Right atrium auricular region (tissue), 2 donors: ENCODE results near the gene GIMD1. TPM values are rescaled to one million over a fixed set of nuclear protein-coding genes. Genes with fewer than 3 reads are reported as not detected.

Experiments used
- DNase-seq: peaks from one replicate; pipeline ENCODE4 v3.0.0-alpha.2; 2019; ENCODE audit warnings: low spot score
- H3K27ac ChIP-seq, 2 donors: fragments of 200-600 bp; sonication (generic); 1 replicate in 1 of 2; 2 replicates in 1 of 2; pipeline ENCODE4 v1.5.1; 2016 to 2019
- H3K27me3 ChIP-seq, 2 donors: fragments of 200-600 bp; sonication (generic); one replicate each; pipeline versions ENCODE4 v1.5.1 to v1.6.0; 2017 to 2019
- H3K36me3 ChIP-seq: fragments of 200-600 bp; sonication (generic); one replicate; pipeline ENCODE4 v1.5.1; 2016
- H3K4me1 ChIP-seq, 2 donors: fragments of 200-600 bp; sonication (generic); one replicate each; pipeline versions ENCODE4 v1.5.1 to v1.6.0; 2017 to 2019
- H3K4me3 ChIP-seq, 2 donors: fragments of 200-600 bp; sonication (generic); 1 replicate in 1 of 2; 2 replicates in 1 of 2; pipeline ENCODE4 v1.5.1; 2017 to 2019; ENCODE audit warnings: mild to moderate bottlenecking in 1 of 2, moderate library complexity in 1 of 2
- H3K9me3 ChIP-seq, 2 donors: fragments of 200-600 bp; sonication (generic); one replicate each; pipeline ENCODE4 v1.5.1; 2019
- total RNA-seq, 2 donors: library from RNA; depleted of rRNA; stranded (reverse); fragments of >200 nt; gene quantifications; one replicate each; pipeline ENCODE4 v1.1.0, GENCODE V29; 2016
- TF ChIP-seq, protein P1 (sequence below), 2 donors: fragments of 200-600 bp; sonication (generic); IDR thresholded peaks; one replicate each; pipeline ENCODE4 v1.5.1; 2019; ENCODE audit warnings: antibody characterized with exemption in 2 of 2

GIMD1 gene
- total RNA-seq, 2 donors from 2014 or later = not detected

DNA sequence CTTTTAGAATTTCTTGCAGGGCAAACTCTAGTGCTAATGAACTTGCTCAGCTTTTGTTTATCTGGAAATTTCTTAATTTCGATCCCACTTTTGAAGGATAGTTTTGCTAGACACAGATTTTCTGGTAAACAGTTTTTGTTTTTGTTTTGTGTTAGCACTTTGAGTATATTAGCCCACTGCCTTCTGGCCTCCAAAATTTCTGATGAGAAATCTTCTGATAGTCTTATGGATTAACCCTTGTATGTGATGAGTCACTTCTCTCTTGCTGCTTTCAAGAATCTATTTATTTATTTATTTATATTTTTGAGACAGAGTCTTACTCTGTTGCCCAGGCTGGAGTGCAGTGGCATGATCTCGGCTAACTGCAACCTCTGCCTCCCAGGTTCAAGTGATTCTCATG lies 27.0 kb upstream of the GIMD1 start:
- Histone ChIP-seq H3K4me3 (no peak overlapping the region), H3K9me3 (peaks cover 8 to 57% of the 10 kb centered on the region in 2 donors), H3K36me3 (no peaks in the 10 kb centered on the region), H3K27ac (no peak overlapping the region), H3K4me1 (no peaks in the 10 kb centered on the region), H3K27me3 (no peaks in the 10 kb centered on the region)
- TF ChIP-seq, protein P1, sequence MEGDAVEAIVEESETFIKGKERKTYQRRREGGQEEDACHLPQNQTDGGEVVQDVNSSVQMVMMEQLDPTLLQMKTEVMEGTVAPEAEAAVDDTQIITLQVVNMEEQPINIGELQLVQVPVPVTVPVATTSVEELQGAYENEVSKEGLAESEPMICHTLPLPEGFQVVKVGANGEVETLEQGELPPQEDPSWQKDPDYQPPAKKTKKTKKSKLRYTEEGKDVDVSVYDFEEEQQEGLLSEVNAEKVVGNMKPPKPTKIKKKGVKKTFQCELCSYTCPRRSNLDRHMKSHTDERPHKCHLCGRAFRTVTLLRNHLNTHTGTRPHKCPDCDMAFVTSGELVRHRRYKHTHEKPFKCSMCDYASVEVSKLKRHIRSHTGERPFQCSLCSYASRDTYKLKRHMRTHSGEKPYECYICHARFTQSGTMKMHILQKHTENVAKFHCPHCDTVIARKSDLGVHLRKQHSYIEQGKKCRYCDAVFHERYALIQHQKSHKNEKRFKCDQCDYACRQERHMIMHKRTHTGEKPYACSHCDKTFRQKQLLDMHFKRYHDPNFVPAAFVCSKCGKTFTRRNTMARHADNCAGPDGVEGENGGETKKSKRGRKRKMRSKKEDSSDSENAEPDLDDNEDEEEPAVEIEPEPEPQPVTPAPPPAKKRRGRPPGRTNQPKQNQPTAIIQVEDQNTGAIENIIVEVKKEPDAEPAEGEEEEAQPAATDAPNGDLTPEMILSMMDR (IDR thresholded peaks at IDR 0.05) = no peak
- no peak for DNase-seq

DNA sequence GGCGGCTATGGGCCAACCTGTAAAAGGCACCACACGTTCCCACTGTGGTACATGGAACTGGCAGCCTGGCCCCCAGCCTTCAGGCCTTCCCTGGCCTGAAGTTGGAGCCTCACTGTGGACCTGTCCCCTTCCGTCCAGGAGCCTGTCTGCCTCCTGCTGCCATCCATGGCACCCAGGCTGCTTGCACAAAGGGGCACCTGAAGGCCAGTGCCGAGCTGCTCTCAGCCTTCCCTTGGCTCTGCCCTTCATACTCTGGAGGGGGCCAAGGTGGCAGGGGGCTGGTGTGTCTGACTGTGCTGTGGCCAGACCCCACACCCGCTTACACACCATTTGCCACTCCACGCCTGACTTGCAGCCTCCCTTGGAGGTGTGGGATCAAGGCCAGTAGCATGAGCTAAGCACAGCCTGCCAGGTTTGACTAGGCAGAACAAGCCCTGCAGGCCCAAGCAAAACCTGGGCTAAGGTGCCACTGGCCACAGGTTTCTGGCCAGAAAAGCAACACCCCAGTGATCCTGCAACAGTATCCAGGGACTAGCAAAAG lies 17.3 kb upstream of the GIMD1 start:
- Histone ChIP-seq H3K27me3 (no peaks in the 10 kb centered on the region), H3K4me3 (no peak overlapping the region), H3K4me1 (no peaks in the 10 kb centered on the region), H3K9me3 (peaks cover 0 to 5% of the 10 kb centered on the region in 2 donors), H3K36me3 (no peaks in the 10 kb centered on the region), H3K27ac (no peak overlapping the region)
- no peak for DNase-seq
- TF ChIP-seq, protein P1 (IDR thresholded peaks at IDR 0.05) = no peak

DNA sequence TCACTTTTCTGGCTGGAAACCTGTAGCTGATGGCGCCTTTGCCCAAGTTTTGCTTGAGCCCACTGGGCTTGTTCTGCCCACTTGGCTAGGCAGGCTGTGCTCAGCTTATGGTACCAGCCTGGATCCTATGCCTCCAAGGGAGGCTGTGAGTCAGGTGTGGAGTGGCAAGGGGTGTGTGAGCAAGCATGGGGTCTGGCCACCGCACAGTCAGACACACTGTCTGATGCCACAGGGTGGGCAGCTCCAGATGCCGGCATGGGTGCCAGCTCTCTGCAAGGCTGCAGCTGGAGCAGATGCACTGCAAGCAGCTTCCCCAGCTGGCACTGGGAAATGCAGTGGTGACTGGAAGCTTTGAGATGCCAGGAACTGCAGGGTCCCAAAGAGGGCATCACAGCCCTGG lies 16.3 kb upstream of the GIMD1 start:
- TF ChIP-seq, protein P1 (IDR thresholded peaks at IDR 0.05) = no peak
- Histone ChIP-seq H3K4me1 (no peaks in the 10 kb centered on the region), H3K4me3 (no peak overlapping the region), H3K9me3 (peaks cover 0 to 5% of the 10 kb centered on the region in 2 donors), H3K27ac (no peak overlapping the region), H3K27me3 (no peaks in the 10 kb centered on the region), H3K36me3 (no peaks in the 10 kb centered on the region)
- no peak for DNase-seq

DNA sequence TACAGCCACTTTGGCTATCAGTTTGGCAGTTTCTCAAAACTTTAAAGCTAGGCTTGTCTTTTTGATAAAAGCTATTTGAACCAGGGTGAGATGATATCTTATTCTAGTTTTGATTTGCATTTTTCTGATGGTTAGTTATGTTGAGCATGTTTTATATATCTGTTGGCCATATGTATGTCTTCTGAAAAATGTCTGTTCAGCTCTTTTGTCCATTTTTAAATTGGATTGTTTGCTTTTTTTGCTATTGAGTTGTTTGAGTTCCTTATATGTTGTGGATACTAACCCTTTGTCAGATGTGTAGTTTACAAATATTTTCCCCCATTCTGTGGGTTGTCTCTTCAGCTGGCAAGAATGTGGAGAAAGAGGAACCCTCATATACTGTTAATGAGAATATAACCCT lies 11.6 kb upstream of the GIMD1 start:
- no peaks in the 10 kb centered on the region for H3K36me3 ChIP-seq
- H3K27me3 ChIP-seq = no peaks in the 10 kb centered on the region
- no peaks in the 10 kb centered on the region for H3K4me1 ChIP-seq
- TF ChIP-seq, protein P1 (IDR thresholded peaks at IDR 0.05) = no peak
- no peak for DNase-seq
- H3K27ac ChIP-seq = no peak overlapping the region
- no peak overlapping the region for H3K4me3 ChIP-seq
- no peaks in the 10 kb centered on the region for H3K9me3 ChIP-seq

DNA sequence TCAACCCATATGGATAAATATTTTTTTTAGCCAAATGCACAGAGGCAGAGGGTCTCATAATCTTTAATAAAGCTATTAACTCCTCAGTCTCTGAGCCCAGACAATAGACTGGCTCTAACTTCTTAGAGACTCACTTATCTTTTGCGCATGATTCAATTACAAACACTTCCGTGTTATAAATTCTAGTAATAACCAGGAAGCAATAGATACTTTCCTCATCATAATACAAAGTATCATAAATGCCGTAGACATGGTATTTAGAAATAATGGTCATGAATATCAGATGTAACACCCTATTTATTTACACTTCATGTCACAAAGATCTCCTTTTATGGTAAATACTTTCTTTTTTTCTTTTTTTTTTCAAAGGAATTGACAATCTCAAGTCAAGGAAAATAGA lies 4.4 kb upstream of the GIMD1 start:
- Histone ChIP-seq H3K36me3 (no peaks in the 10 kb centered on the region), H3K4me3 (no peak overlapping the region), H3K9me3 (no peaks in the 10 kb centered on the region), H3K27ac (no peak overlapping the region), H3K4me1 (no peaks in the 10 kb centered on the region), H3K27me3 (no peaks in the 10 kb centered on the region)
- no peak for DNase-seq
- TF ChIP-seq, protein P1 (IDR thresholded peaks at IDR 0.05) = no peak

DNA sequence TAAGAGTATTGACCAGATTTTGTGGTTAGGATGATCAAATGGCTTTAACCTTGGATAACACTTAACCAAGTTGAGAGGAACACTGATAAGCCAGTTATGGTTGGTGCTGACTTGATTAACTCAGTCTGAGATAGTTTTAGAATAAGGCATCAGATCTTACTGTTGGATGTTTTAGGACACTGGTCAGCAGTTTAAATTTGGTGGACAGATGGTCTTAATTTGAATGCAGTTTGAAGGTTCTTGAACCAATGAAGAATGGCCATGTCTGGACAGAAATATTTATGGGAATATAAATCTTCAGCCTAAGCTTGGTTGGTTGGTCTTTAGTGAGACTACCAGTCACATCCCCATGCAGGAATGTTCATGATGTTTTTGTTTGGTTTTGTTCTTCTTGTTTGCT lies 2.6 kb upstream of the GIMD1 start:
- TF ChIP-seq, protein P1 (IDR thresholded peaks at IDR 0.05) = no peak
- Histone ChIP-seq H3K4me3 (no peak overlapping the region), H3K36me3 (no peaks in the 10 kb centered on the region), H3K4me1 (no peaks in the 10 kb centered on the region), H3K27ac (no peak overlapping the region), H3K27me3 (no peaks in the 10 kb centered on the region), H3K9me3 (no peaks in the 10 kb centered on the region)
- no peak for DNase-seq
